GM12875 (cell line): Measurements from ENCODE around the gene HOXD10.

Experiments used
- H3K4me3 ChIP-seq: one replicate; pipeline ENCODE4 v1.5.1; 2011; ENCODE audit warnings: low read depth, low read length, control low read depth
- TF ChIP-seq, protein P1 (sequence below): IDR thresholded peaks from 2 replicates; pipeline ENCODE4 v1.5.1; 2011; ENCODE audit warnings: low read depth, mild to moderate bottlenecking, control low read depth, inconsistent platforms, low read length, moderate library complexity, borderline replicate concordance; ENCODE audit not compliant: insufficient read depth

The HOXD10 gene

DNA sequence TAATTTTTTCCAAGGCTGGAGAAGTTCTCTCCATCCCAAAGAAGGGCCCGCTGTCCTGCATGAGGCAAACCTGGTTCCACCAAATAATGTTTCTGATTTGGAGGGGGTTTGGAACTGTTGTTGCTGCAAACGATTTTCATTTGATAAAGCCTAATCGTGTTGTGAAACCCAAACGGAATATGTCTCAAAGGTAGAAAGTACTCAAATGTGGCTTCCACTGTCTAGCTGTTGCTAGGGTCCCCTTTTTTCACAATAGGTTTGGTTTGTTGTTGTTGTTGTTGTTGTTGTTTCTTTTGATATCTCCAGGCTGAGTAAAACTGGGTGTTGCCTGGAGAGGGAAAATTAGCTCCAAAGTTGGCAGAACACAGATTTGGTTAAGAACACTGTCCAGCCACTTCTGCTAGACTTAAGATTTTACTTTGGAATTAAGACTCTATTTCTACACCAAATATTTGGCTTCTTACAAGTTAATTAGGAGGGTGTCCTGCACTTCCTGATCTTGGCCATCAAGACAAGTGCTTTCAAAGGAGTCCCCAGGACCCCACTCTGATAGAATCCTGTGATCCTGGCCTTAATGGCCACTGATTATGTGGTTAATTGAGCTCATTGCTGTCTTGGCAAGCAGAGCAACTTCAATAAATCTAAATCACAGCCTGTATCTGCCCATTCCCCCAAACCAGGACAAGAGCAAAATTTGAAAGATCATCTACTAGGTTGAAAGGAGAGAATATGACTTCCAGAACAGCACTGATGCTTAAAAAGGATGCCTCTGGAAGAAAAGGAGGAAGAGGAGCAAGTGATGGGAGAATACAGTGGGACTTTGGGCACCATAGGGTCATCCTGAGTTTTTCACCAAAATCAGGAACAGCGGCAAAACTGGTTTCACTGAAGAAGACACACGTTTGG lies 27.4 kb upstream of the HOXD10 start:
- TF ChIP-seq, protein P1, sequence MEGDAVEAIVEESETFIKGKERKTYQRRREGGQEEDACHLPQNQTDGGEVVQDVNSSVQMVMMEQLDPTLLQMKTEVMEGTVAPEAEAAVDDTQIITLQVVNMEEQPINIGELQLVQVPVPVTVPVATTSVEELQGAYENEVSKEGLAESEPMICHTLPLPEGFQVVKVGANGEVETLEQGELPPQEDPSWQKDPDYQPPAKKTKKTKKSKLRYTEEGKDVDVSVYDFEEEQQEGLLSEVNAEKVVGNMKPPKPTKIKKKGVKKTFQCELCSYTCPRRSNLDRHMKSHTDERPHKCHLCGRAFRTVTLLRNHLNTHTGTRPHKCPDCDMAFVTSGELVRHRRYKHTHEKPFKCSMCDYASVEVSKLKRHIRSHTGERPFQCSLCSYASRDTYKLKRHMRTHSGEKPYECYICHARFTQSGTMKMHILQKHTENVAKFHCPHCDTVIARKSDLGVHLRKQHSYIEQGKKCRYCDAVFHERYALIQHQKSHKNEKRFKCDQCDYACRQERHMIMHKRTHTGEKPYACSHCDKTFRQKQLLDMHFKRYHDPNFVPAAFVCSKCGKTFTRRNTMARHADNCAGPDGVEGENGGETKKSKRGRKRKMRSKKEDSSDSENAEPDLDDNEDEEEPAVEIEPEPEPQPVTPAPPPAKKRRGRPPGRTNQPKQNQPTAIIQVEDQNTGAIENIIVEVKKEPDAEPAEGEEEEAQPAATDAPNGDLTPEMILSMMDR: no peak
- H3K4me3 ChIP-seq: no peak overlapping the region

DNA sequence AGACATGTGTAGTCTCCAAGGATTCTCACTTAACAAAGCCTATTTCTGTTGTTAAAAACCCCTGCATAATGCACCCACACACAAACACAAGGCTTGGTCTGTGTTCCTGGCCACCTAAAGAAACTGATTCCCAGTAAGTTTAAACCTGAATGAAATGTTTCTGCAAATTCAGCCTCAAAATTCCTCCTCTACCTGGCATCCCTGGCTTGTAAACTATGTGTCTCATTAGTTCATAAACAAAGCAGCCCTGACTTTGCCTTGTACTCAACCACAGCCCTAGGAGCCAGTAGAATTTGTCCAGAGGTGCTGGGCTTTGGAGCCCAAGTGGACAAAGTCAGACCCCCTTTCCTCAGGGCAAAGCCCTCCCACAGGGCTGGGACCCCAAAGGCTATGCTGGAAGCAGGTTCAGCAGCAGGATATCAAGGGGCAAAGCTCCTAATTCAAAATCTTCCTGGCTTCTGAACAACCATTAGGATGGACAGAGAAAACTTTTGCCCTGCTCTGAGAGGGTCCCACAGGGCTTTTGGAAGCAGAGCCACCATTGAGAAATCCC lies 26.7 kb upstream of the HOXD10 start:
- TF ChIP-seq, protein P1: no peak
- no peak overlapping the region for H3K4me3 ChIP-seq

DNA sequence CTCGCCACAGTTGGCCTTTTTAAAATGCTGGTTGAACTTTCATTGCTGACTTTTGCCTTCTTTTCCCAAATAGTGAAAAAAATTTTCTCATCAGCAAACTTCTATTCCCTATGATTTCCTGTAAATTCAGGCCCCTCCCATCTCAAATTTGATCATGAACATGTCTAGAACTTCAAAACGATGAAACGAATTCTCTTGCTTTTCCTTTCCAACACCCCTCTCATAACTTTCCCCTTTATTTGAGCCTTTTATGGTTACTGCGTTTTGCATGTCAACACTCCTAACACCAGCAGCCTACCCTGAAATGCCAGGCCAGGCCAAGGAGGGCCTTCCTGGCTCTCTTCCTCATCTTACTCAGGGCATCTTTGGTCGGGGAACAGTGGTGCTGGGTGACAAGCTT lies 25.7 kb upstream of the HOXD10 start:
- no peak overlapping the region for H3K4me3 ChIP-seq
- TF ChIP-seq, protein P1: no peak

DNA sequence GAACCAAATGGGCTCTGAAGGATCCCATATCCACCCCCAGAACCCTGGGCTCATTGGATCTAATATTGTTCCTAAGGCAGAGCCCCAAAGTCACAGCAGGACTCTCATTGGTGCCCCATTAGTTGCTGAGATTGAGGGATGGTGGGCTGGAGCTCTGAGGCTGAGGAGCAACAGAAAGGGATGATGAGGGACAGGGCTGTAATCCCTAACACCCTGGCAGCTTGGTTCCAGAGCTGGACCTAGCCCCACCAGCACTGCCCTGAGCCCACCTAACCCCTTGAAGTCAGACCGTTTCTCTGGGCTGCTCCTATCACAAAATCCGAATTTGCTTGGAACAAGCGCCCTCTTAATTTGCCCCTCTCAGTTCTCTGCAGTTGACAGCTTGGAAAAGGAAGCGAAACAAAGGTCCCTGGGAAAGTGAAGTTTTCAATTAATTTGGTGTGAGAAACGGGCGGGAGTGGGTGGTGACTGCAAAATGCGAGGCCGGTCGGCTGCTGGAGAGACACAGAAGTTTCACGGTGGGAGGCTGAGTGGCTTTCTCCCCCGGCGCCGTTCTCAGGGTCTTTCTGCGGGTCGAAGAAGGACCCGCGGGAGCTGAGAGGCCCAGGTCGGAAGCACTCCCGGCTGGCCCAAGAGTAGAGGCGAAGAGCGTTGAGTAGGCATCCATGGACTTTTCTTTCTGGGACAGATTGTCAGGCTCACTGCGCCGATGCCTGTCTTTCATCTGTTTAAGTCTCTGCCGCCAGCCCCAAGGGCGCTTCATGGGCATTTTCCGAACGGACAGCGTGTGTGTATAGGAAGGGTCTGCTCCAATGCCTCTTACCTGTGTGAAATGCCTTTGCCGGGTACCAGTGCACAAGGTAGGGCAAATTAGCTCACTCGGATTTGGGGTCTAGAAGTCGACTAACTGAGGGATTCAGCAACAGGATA lies 25.0 kb upstream of the HOXD10 start:
- no peak overlapping the region for H3K4me3 ChIP-seq
- TF ChIP-seq, protein P1: no peak

DNA sequence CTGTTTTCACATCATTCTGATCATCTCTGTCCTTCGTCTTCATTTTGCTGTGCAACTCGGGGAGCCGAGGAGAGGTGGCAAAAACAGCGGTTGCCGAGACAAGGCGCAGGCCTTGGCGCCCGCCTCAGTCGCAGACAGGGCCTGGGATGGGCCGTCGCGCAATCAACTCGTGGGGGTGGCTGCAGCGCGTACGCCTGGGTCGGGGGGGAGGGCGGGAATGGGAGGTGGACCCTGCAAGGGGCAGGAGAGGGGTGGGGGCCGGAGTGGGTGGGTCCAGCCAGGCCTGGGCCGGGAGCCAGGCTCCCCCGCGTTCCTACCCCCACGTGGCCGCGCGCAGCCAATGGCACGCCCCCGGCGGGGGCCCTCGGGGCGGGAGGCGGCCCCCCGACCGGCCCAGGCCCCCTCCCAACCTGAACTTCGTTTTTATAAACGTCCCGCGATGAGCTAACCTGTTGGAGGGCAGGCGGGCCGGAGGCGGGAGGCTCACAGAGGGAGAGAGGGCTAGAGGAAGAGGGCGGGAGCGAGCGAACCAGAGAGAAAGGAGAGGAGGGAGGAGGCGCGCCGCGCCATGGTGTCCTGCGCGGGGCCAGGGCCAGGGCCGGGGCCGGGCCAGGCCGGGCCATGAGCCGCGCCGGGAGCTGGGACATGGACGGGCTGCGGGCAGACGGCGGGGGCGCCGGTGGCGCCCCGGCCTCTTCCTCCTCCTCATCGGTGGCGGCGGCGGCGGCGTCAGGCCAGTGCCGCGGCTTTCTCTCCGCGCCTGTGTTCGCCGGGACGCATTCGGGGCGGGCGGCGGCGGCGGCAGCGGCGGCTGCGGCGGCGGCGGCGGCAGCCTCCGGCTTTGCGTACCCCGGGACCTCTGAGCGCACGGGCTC lies 24.1 kb upstream of the HOXD10 start, which contains the start of gene HOXD13:
Gene HOXD13, plus strand, starts transcription at position 452 of the 875 bp plus-strand sequence. Its CDS starts 170 bp downstream, at position 622.
- TF ChIP-seq, protein P1: no peak
- H3K4me3 ChIP-seq: no peak within 1 kb of the TSS

DNA sequence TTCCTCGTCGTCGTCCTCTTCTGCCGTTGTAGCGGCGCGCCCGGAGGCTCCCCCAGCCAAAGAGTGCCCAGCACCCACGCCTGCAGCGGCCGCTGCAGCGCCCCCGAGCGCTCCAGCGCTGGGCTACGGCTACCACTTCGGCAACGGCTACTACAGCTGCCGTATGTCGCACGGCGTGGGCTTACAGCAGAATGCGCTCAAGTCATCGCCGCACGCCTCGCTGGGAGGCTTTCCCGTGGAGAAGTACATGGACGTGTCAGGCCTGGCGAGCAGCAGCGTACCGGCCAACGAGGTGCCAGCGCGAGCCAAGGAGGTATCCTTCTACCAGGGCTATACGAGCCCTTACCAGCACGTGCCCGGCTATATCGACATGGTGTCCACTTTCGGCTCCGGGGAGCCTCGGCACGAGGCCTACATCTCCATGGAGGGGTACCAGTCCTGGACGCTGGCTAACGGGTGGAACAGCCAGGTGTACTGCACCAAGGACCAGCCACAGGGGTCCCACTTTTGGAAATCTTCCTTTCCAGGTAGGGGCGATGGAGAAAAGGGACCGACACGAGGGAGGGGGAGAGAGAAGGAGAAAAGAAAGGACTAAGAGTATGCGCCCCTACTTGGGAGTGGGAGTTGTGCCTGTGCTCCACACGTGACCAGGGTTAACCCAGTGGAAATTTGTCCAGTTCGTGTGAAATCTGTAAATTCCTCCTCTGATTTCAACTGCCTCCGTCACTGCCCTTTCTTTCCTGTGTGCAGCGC lies 23.3 kb upstream of the HOXD10 start:
- no peak overlapping the region for H3K4me3 ChIP-seq

More for the DNA sequence above, 23.3 kb upstream of the HOXD10 start:
- TF ChIP-seq, protein P1: no peak
